Iris pigment epithelial cell (primary cell): Measurements from ENCODE around the gene ZNF133.

Experiments
- DNase-seq: peaks from one replicate; pipeline ENCODE4 v3.0.0-alpha.2; 2011; ENCODE audit warnings: low read depth

Gene ZNF133

GRCh38 chr20:18361678-18362077, 73.4 kb downstream of the ZNF133 start:
- DNase-seq, result no peak

GRCh38 chr20:18362916-18363315, 74.6 kb downstream of the ZNF133 start:
- no peak for DNase-seq

GRCh38 chr20:18363708-18364107, 75.4 kb downstream of the ZNF133 start:
- no peak for DNase-seq

- DNase-seq, result no peak
These were observed 76.4 kb downstream of the ZNF133 start for GRCh38 chr20:18364768-18365167.
